DND-41 (cell line): ENCODE measurements around the gene MAML3.

ENCODE experiments used
- CTCF ChIP-seq: IDR thresholded peaks from 2 replicates; pipeline ENCODE4 v1.5.1; 2012; ENCODE audit warnings: borderline replicate concordance, low read length, moderate library complexity, mild to moderate bottlenecking; ENCODE audit not compliant: poor library complexity, severe bottlenecking; ENCODE audit errors: extremely low read depth
- EZH2 ChIP-seq: IDR thresholded peaks from 3 replicates; pipeline ENCODE4 v1.6.1; 2012; ENCODE audit warnings: borderline replicate concordance, low read depth, mild to moderate bottlenecking, moderate library complexity, low read length, inconsistent platforms; ENCODE audit not compliant: severe bottlenecking

- no peak for TF ChIP-seq CTCF
- TF ChIP-seq EZH2, result no peak
Observed at GRCh38 chr4:140157341-140157740, 3.4 kb upstream of the MAML3 start.
